COLO829 (cell line): ENCODE measurements around the gene SH3D19.
"Not testable (repeated sequence)": the region's sequence is repeated elsewhere in the genome, so short reads cannot be mapped to it uniquely, and the experiment has no call there.

Experiments used
- DNase-seq: peaks from one replicate; pipeline ENCODE4 v3.0.0; 2012; ENCODE audit warnings: low spot score

Gene SH3D19

DNA sequence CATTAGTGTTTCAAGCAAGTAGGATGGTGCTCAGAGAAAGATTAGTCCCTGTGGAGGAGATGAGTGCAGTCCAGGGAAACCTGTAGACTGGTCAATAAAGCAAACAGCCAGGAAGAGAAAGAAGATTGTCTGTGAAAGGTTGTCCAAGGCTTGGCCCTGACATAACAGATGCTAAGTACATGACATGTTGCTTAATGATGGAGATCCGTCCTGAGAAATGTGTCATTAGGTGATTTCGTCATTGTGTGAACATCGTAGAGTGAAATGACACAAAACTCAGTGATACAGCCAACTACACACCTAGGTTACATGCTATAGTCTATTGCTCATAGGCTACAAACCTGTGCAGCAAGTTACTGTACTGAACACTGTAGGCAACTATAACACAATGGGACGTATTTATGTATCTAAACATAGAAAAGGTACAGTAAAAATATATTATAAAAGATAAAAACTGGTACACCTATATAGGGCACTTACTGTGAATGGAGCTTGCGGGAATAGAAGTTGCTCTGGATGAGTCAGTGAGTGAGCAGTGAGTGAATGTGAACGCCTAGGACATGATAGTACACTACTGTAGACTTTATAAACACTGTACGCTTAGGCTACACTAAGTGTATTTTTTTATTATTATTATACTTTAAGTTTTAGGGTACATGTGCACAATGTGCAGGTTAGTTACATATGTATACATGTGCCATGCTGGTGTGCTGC is 57.4 kb downstream of the SH3D19 start:
- no peak for DNase-seq

DNA sequence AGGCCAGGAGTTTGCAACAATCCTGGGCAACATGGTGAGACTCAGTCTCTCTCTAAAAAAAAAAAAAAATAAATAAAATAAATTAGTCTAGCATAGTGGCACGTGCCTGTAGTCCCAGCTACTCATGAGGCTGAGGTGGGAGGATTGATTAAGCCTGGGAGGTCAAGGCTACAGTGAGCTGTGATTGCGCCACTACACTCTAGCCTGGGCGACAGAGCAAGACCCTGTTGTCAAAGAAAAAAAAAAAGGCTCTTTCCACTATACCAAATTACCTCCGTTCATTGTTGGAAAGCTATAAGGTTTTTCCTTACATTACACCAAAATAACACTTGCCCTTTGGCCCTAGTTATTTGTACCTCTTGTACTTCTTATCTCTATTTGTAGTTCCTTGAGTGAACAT is 58.3 kb downstream of the SH3D19 start:
- DNase-seq: no peak

GRCh38 chr4:151266497-151266896 is 58.9 kb downstream of the SH3D19 start:
- no peak for DNase-seq

- no peak for DNase-seq
These were observed 62.0 kb downstream of the SH3D19 start for GRCh38 chr4:151263455-151263854.

DNA sequence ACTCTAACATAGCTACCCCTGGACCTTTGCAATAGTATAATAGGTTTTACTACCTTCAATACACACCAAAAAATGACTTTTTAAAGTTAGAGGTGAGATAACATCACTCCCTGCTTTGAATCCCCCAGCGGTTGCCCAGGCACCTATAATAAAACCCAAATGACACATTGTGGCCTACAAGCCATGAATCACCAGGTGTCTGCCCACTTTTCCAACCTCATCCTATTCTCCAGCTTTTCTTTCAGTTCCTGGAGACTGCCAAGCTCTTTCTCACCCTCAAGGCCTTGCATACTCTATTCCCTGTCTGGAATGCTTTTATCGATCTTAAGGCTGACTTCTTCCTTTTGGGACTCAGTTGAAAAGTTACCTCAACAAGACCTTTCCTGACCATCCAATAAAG is 64.9 kb downstream of the SH3D19 start:
- no peak for DNase-seq

DNA sequence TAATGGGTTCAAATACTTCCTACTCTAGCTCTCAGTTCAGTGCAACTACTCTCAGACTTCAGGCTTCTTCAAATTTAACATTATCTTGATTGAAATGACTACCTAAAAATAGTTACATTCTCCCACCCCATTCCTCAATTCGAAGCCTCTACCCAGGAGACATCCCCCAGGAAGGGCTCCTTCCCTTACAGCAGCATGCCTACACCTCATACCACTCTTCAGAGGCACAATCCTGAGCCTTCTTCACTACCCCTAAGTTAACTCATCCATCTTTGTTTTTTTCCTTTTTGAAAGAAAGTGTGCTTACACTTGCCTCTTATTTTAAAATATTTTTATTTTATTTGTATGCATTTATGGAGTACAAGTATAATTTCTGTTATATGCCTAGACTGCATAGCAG is 65.7 kb downstream of the SH3D19 start:
- DNase-seq: no peak

DNA sequence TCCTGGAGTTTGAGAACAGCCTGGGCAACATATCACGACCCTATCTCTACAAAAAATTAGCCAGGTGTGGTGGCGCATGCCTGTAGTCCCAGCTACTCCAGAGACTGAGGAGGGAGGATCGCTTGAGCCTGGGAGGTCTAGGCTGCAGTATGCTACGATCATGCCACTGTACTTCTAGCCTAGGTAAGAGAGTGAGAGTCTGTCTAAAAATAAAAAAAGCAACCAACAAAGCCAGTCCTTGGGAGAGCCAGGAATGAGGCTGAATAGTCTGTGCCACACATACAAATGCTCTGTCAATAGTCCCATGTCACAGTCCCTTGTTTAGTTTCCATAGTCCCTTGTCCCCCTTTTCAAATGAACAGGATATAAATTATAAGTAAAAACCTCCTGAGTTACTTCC is 67.7 kb downstream of the SH3D19 start:
- DNase-seq: no peak

DNA sequence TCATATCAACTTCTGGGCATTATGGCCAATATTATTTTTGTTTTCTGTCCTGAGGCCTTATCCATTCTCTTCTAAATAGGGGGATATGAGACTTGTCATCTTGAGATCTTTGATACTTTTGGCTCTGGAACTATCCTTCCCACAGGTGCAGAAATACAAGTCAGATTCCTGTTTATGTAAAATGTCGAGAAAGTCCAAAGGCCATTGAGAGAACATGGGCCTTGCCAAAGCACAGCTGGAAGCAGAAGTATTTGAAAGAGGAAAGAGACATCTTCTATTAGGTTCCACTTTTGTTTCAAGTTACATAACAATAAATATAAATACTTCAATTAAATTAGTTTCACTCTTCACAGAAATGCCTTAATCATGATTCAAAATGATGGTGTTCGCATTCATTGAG is 69.3 kb downstream of the SH3D19 start:
- DNase-seq: no peak

- DNase-seq: not testable (repeated sequence)
These were observed 69.7 kb downstream of the SH3D19 start for GRCh38 chr4:151255680-151256079.

DNA sequence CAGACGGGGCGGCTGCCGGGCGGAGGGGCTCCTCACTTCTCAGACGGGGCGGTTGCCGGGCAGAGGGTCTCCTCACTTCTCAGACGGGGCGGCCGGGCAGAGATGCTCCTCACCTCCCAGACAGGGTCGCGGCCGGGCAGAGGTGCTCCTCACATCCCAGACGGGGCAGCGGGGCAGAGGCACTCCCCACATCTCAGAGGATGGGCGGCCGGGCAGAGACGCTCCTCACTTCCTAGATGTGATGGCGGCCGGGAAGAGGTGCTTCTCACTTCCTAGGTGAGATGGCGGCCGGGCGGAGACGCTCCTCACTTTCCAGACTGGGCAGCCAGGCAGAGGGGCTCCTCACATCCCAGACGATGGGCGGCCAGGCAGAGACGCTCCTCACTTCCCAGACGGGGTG is 70.2 kb downstream of the SH3D19 start:
- not testable (repeated sequence) for DNase-seq

GRCh38 chr4:151251603-151252304 is 73.7 kb downstream of the SH3D19 start:
- DNase-seq: no peak

DNA sequence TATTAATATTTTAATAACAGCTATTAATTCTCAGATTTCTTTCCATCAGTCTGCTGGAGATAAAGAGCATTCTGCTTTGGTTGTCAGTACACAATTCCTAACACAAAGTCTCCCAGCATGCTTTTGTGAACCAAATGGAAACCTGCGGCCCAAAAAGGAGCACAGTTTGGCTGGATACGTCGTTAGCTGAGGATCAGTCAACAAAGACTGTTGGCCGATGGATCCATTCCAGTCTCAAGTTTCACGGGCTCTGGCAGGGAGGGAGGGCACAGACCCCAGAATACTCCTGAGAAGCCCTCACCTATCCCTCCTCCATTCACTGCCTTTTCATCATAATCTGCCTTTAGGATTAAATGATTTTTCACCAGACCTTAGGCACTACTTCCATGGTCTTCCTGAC is 74.7 kb downstream of the SH3D19 start:
- DNase-seq: no peak

DNA sequence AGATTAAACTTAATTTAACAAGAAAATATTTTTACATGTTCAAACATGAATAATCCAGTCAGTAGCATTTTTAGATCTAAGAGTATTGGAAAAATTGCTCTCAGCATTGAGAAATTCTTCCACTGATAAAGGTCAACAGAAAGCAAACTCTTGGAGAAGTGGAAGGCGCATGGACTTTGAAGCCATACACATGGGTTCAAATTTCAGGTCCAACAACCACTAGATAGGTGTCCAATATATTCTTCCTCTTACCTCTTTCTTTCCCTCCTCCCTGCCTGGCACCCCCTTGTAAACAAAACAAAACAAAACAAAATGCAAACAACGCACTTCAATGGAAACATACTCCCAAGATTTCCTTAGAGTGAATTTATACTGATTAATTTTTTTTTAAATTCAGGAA is 76.9 kb downstream of the SH3D19 start:
- DNase-seq: no peak

DNA sequence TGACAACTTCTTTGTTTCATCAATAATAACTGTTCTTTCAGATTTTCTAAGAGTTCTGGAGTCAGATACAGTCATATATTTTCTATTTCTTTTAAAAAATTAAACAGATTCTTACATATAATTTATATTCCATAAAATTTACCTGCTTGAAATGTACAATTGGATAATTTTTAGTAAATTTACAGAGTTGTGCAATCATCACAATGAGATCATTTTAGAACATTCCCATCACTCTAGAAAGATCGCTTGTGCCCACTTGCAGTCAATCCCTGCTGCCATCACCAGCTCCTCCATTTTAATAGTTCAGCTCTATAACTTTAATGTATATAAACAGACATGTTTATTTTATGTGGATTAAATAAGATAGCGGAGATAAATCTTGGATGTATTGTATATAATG is 78.0 kb downstream of the SH3D19 start:
- DNase-seq: no peak

DNA sequence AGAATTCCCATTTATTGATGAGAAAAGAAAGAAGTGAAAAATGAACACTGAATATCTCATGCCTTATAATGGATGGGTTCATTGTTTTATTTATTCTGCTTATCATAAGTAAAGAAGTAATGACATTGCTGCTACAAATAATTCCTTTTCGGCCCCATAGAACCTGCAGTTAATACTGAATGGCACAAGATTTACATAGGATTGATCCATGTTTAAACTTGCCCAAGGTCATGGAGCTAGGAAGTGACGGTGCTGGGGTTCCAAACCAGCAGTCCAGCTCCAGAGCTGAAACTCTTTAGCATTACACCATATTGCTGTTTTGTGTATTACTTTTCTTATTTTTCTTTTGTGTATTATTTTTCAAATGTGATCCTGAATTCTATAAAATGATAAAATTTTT is 78.7 kb downstream of the SH3D19 start:
- DNase-seq: no peak

- no peak for DNase-seq
These were observed 83.1 kb downstream of the SH3D19 start for GRCh38 chr4:151242305-151242704.

DNA sequence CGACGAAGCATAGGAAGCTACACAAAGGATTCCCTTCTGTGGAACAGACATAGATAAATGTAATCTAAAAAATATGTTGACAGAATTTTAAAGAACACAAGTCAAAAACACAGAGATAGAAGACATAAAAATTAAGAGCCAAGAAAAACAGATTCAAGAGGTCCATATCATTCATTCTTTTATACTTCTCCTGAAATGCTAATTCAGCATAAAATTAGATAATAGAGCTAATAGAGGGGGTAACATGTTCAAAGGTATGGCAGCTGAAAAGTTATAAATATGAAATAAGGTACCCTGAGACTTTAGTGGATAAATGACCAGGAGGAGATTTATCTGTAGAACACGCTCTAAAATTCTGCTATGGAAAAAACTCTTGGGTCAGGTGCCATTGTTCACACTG is 85.8 kb downstream of the SH3D19 start:
- DNase-seq: no peak

DNA sequence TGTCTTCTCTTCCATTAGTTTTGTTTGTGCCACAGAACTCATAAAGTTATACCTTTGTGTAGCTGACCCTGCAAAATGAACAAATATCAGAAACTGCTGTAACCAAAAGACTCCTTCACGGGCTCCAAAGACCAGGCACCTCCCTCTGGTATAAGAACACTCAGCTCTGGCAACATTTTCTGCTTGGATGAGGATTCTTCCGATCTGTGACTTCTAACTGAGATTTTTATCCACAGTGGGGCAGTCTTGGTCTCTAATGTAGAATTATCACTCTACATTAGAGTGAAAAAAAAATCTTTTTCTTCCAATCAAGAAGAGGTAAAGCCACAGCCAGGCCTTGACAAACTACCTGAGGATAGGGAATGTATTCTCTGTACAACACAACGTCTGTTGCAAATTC is 86.9 kb downstream of the SH3D19 start:
- no peak for DNase-seq

- DNase-seq: no peak
These were observed 89.4 kb downstream of the SH3D19 start for GRCh38 chr4:151236036-151236435.

DNA sequence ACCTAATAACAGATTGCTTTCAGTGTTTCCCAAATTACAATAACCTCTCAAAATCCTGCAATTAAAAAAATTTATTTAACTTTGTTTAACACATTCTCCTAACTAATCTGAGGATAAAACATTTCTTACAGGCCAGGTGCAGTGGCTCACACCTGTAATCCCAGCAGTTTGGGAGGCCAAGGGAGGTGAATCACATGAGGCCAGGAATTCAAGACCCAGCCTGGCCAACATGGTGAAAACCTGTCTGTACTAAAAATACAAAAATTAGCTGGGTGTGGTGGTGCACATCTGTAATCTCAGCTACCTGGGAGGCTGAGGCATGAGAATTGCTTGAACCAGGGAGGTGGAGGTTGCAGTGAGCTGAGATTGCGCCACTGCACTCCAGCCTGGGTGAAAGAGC is 90.0 kb downstream of the SH3D19 start:
- DNase-seq: not testable (repeated sequence)

GRCh38 chr4:151233600-151233999 is 91.8 kb downstream of the SH3D19 start:
- no peak for DNase-seq

DNA sequence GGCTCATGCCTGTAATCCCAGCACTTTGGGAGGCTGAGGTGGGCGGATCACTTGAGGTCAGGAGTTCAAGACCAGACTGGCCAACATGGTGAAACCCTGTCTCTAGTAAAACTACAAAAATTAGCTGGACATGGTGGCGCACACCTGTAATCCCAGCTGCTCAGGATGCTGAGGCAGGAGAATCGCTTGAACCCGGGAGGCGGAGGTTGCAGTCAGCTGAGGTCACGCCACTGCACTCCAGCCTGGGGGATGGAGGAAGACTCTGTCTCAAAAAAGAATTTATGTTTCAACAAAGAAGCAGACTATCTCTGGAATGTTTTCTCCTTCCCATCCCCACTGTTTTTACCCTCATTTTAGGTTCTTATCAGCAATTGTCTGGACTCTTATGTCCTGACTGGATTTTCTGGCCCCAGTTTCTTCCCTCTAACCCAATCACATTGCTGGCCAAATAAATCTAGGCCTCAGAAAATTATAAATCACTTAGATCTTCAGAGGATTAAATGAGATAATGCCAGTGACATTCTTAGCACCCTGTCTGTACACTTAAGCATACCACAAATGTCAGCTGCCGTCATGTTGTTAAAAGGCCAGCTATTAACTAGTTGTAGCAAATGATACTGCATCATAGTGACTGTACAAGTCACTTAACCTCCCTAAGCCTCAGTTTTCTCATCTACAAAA is 93.3 kb downstream of the SH3D19 start:
- DNase-seq: no peak
